SU-DHL-6 (cell line): ENCODE results near the gene EIF5.

Experiments
- H2AFZ ChIP-seq: fragments of 200-600 bp; sonication (generic); 2 replicates; pipeline ENCODE4 v1.6.1; 2014; ENCODE audit warnings: low read depth, mild to moderate bottlenecking, moderate library complexity, mixed read lengths, antibody characterized with exemption, low read length; ENCODE audit not compliant: severe bottlenecking
- H3F3A ChIP-seq: fragments of 200-600 bp; shearing (Covaris generic); 2 replicates; pipeline ENCODE4 v1.6.0; 2016; ENCODE audit warnings: antibody characterized with exemption, mild to moderate bottlenecking; ENCODE audit not compliant: insufficient read depth
- H3K27ac ChIP-seq: fragments of 200-600 bp; sonication (generic); 2 replicates; pipeline ENCODE4 v1.5.1; 2016; ENCODE audit warnings: low read depth, mild to moderate bottlenecking, low read length, moderate library complexity, mixed read lengths
- H3K27me3 ChIP-seq: fragments of 200-600 bp; sonication (generic), shearing (Covaris generic); 2 replicates; pipeline ENCODE4 v1.6.0; 2014; ENCODE audit warnings: mild to moderate bottlenecking, low read length
- H3K36me3 ChIP-seq: fragments of 200-600 bp; sonication (generic); 2 replicates; pipeline ENCODE4 v1.6.1; 2014; ENCODE audit warnings: mild to moderate bottlenecking, low read length, mixed read lengths
- H3K4me2 ChIP-seq: fragments of 300-600, 200-600 bp; shearing (Covaris generic), sonication (generic); 2 replicates; pipeline ENCODE4 v1.6.0; 2014; ENCODE audit warnings: low read length, low read depth, mild to moderate bottlenecking; ENCODE audit not compliant: poor library complexity, severe bottlenecking
- H3K4me3 ChIP-seq: fragments of 200-600 bp; sonication (generic); 2 replicates; pipeline ENCODE4 v1.5.1; 2014; ENCODE audit warnings: antibody characterized with exemption, low read length, mild to moderate bottlenecking, mixed read lengths; ENCODE audit not compliant: insufficient read depth, poor library complexity, severe bottlenecking
- H3K79me2 ChIP-seq: fragments of 200-600 bp; sonication (generic); 2 replicates; pipeline ENCODE4 v1.6.1; 2014; ENCODE audit warnings: mild to moderate bottlenecking, low read length, moderate library complexity; ENCODE audit not compliant: insufficient read depth
- H3K9ac ChIP-seq: fragments of 200-600 bp; sonication (generic); 2 replicates; pipeline ENCODE4 v1.7.0; 2014; ENCODE audit warnings: mild to moderate bottlenecking, low read length
- H3K9me2 ChIP-seq: fragments of 200-600 bp; sonication (generic); replicated peaks from 2 replicates; pipeline ENCODE4 v1.6.1; 2014; ENCODE audit warnings: low read length; ENCODE audit not compliant: insufficient read depth
- H3K9me3 ChIP-seq: fragments of 200-600 bp; sonication (generic); 2 replicates; pipeline ENCODE4 v1.6.1; 2014; ENCODE audit warnings: low read length, mixed read lengths; ENCODE audit not compliant: insufficient read depth
- H4K20me1 ChIP-seq: fragments of 200-600 bp; sonication (generic); 2 replicates; pipeline ENCODE4 v1.6.1; 2014; ENCODE audit warnings: low read depth, mild to moderate bottlenecking, antibody characterized with exemption, low read length, moderate library complexity, mixed read lengths
- CTCF ChIP-seq: fragments of 200-600 bp; sonication (generic); IDR thresholded peaks from one replicate; pipeline ENCODE4 v1.5.1; 2017; ENCODE audit warnings: antibody characterized with exemption, mild to moderate bottlenecking, low read length, moderate library complexity; ENCODE audit not compliant: insufficient read depth, poor library complexity, severe bottlenecking
- EZH2phosphoT487 ChIP-seq: fragments of 200-600 bp; sonication (generic), shearing (Covaris generic); conservative IDR thresholded peaks from 2 replicates; pipeline ENCODE4 v1.6.1; 2018; ENCODE audit warnings: mild to moderate bottlenecking, antibody characterized with exemption, low read length, moderate library complexity, mixed read lengths

Gene EIF5

DNA sequence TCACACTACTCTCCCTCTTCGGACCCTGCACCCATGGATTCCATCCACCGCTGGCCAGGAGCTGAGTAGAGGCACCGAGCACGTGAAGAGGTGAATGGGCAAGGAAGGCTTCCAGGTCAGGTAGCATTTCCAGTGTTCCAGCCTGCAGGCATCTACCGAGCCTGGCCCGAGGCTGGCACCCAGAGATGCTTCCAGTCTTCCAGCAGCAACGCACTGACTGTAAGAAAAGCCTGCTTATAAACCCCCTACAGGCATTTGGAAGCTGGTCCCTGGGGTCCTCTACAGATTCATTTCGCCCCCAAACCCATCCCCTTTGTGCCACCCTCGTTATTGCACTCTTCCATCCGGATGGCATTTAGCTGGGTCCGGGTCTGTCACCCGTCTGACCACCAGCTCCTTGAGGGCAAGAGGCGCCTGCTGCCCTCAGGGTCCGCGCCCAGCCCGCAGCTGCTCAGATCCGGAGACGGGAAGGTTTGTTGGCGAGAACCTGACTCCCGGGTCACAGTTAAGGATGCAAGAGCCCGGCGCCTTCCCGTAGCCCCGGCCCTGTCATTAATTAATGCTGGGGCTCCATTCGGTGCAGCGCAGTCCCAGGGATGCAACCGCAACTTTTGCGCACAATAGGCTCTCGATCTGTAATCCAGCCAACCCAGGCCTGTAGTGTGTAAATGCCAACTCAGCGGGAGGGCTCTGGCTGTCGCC, 50.6 kb downstream of the EIF5 start:
- Histone ChIP-seq H3K4me3 (peak overlapping the region; percentile 83), H3K9ac (peak overlapping the region; percentile 93), H3K36me3 (no peaks in the 10 kb centered on the region), H3K9me3 (no peaks in the 10 kb centered on the region), H3K79me2 (peaks cover 42% of the 10 kb centered on the region), H3K27ac (no peak overlapping the region), H3K9me2 (no peaks in the 10 kb centered on the region), H3K27me3 (no peaks in the 10 kb centered on the region), H2AFZ (peak overlapping the region; percentile 93), H3F3A (no peaks in the 10 kb centered on the region), H3K4me2 (peak overlapping the region; percentile 95), H4K20me1 (peaks cover 4% of the 10 kb centered on the region; the same call in 1 of the 2 replicates)
- TF ChIP-seq CTCF (no peak), EZH2phosphoT487 (no peak)

DNA sequence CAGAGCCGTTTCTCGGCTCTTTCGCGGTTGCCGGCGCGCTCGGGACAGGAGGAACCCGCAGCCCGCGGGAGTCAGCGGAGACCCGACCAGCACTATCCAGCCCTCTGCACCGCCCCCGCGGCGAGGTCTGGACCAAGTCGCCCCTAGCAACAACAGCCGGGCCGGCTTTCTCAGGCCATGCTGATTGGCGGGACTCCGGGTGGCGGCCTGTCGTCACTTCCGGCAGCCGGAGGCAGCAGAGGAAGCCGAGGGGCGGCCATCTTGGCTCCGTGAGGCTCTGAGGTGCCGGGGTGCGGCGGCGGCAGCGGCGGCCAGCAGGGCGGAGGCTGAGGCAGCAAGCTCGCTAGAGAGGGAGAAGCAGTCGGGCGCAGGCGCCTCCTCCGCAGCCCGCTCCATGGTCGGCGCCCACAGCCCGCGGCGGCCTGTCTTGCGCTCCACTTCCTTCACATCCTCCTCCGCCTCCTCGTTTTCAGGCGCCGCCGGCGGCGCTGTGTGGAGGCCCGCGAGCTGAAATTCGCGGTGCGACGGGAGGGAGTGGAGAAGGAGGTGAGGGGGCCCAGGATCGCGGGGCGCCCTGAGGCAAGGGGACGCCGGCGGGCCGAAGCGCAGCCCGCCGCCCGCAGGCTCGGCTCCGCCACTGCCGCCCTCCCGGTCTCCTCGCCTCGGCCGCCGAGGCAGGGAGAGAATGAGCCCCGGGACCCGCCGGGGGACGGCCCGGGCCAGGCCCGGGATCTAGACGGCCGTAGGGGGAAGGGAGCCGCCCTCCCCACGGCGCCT, 51.3 kb downstream of the EIF5 start, which contains the start of gene MARK3:
Gene MARK3, plus strand, starts transcription at position 264 of the 777 bp plus-strand sequence. CDS start 615 bp downstream, outside the sequence.
- Histone ChIP-seq H3F3A (peaks cover 3% of the 10 kb centered on the region), H3K4me2 (peak within 1 kb of the TSS; percentile 95), H3K27me3 (no peaks in the 10 kb centered on the region), H3K4me3 (peak within 1 kb of the TSS; percentile 83), H3K9ac (peak within 1 kb of the TSS; percentile 93), H3K27ac (peak within 1 kb of the TSS; percentile 92), H2AFZ (peak within 1 kb of the TSS; percentile 93), H3K9me3 (no peaks in the 10 kb centered on the region), H3K79me2 (peaks cover 47% of the 10 kb centered on the region), H3K36me3 (no peaks in the 10 kb centered on the region), H3K9me2 (no peaks in the 10 kb centered on the region), H4K20me1 (peaks cover 4% of the 10 kb centered on the region; the same call in 1 of the 2 replicates)
- TF ChIP-seq CTCF (no peak), EZH2phosphoT487 (no peak)

GRCh38 chr14:103385929-103386712, 52.1 kb downstream of the EIF5 start:
- Histone ChIP-seq H3K9ac (peak overlapping the region; percentile 93), H3K36me3 (no peaks in the 10 kb centered on the region), H3K79me2 (peaks cover 54% of the 10 kb centered on the region), H3K4me2 (peak overlapping the region; percentile 95), H3F3A (peaks cover 11% of the 10 kb centered on the region), H4K20me1 (peaks cover 4% of the 10 kb centered on the region; the same call in 1 of the 2 replicates), H3K27me3 (no peaks in the 10 kb centered on the region), H3K9me3 (no peaks in the 10 kb centered on the region), H2AFZ (peak overlapping the region; percentile 61), H3K4me3 (peak overlapping the region; percentile 83), H3K27ac (peak overlapping the region; percentile 92), H3K9me2 (no peaks in the 10 kb centered on the region)
- TF ChIP-seq EZH2phosphoT487: no peak
- TF ChIP-seq CTCF: no peak
